Fibroblast of skin of right biceps (primary cell): ENCODE measurements around the gene NPIPA8.
"Not testable (repeated sequence)": the region's sequence is repeated elsewhere in the genome, so short reads cannot be mapped to it uniquely, and the experiment has no call there.

Experiments
- DNase-seq: peaks from one replicate; pipeline ENCODE4 v3.0.0-alpha.2; 2013

Gene NPIPA8

DNA sequence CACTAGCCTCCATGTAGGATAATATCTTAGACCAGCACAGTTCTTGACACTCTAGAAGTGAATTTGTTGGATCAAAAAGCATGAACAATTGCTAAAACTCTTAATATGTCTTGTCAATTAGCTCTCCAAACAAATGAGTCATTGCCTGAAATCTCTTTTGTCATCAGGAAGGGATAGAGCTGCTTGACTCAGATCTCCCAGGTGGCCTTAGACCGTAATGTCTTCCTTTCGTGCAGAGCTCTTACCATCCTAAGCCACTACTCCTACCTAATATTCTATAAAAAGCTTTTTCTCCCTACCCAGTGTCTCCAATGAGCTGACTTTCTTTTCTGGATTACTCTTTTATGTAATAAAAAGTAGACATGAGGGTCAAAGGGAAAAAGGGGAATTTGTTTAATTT is 66.4 kb downstream of the NPIPA8 start:
- DNase-seq, result not testable (repeated sequence)
